WERI-Rb-1 (cell line): ENCODE results near the gene FBXW4.
"Not testable (repeated sequence)": the region's sequence is repeated elsewhere in the genome, so short reads cannot be mapped to it uniquely, and the experiment has no call there.

Experiments used
- DNase-seq: peaks from one replicate; pipeline ENCODE4 v3.0.0-alpha.2; 2020
- H3K27ac ChIP-seq: fragments of 250-450 bp; sonication (Bioruptor Pico); 2 replicates; pipeline ENCODE4 v1.5.1; 2020; ENCODE audit warnings: mild to moderate bottlenecking, moderate library complexity
- H3K27me3 ChIP-seq: fragments of 250-450 bp; sonication (Bioruptor Pico); 2 replicates; pipeline ENCODE4 v1.5.1; 2021; ENCODE audit warnings: mild to moderate bottlenecking, low read depth, moderate library complexity; ENCODE audit not compliant: insufficient read depth, severe bottlenecking
- H3K36me3 ChIP-seq: fragments of 250-450 bp; sonication (Bioruptor Pico); 2 replicates; pipeline ENCODE4 v1.5.1; 2020; ENCODE audit warnings: mild to moderate bottlenecking, moderate library complexity
- H3K4me3 ChIP-seq: 2 replicates; pipeline ENCODE4 v1.5.1; 2011; ENCODE audit warnings: low read depth, mild to moderate bottlenecking, control low read depth, low read length
- H3K9me3 ChIP-seq: fragments of 250-450 bp; sonication (Bioruptor Pico); 2 replicates; pipeline ENCODE4 v1.5.1; 2021; ENCODE audit warnings: mild to moderate bottlenecking, moderate library complexity; ENCODE audit not compliant: severe bottlenecking
- TF ChIP-seq, protein P1 (sequence below): IDR thresholded peaks from 2 replicates; pipeline ENCODE4 v1.5.1; 2011; ENCODE audit warnings: low read depth, mild to moderate bottlenecking, control low read depth, inconsistent platforms, low read length

Gene FBXW4

DNA sequence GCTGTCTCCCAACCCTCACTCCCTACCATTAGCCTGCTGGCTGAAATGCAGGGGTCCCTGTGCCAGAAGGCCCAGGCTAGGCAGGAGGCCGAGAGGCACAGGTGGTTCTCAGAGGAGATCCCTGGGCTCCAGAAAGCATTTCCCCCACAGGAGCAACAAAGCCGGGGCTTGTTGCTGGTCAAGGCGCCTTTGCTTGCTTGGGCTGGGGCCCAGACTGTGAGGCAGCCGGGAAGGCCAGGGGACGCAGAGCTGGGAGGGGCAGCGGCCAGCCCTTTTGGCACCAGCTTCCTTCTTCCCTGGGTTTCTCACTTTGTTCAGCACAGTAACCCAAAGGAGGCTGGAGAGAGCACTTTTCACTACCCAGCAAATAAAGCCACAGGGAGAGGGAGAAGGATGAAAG is 48.6 kb downstream of the FBXW4 start:
- DNase-seq, result no peak
- TF ChIP-seq, protein P1, sequence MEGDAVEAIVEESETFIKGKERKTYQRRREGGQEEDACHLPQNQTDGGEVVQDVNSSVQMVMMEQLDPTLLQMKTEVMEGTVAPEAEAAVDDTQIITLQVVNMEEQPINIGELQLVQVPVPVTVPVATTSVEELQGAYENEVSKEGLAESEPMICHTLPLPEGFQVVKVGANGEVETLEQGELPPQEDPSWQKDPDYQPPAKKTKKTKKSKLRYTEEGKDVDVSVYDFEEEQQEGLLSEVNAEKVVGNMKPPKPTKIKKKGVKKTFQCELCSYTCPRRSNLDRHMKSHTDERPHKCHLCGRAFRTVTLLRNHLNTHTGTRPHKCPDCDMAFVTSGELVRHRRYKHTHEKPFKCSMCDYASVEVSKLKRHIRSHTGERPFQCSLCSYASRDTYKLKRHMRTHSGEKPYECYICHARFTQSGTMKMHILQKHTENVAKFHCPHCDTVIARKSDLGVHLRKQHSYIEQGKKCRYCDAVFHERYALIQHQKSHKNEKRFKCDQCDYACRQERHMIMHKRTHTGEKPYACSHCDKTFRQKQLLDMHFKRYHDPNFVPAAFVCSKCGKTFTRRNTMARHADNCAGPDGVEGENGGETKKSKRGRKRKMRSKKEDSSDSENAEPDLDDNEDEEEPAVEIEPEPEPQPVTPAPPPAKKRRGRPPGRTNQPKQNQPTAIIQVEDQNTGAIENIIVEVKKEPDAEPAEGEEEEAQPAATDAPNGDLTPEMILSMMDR, result no peak
- H3K9me3 ChIP-seq, result no peaks in the 10 kb centered on the region

DNA sequence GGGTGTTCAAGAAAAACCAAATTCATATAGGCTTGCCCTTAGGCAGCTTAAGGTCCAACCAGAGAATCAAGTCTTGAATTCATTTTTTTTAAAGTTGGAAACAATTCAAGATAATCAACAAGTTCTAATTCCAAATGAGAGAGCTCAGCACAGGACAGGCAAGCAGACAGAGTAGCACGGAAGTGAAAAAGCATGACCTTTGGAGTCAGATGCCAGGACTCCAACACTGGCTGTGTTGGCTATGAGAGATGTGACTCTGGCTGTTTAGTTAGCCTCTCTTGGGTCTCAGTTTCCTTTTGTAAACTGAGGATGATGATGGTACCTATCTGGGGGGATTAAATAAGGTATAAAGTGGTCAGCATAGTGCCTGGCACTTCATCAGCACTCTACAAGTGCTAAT is 49.3 kb downstream of the FBXW4 start:
- Histone ChIP-seq H3K9me3 (no peaks in the 10 kb centered on the region), H3K27ac (no peak overlapping the region), H3K27me3 (no peaks in the 10 kb centered on the region), H3K4me3 (no peak overlapping the region), H3K36me3 (no peaks in the 10 kb centered on the region)
- no peak for DNase-seq
- TF ChIP-seq, protein P1, result no peak

More for the DNA sequence above, 48.6 kb downstream of the FBXW4 start:
- H3K27me3 ChIP-seq, result no peaks in the 10 kb centered on the region
- H3K27ac ChIP-seq, result no peak overlapping the region
- H3K4me3 ChIP-seq, result no peak overlapping the region
- H3K36me3 ChIP-seq, result no peaks in the 10 kb centered on the region

DNA sequence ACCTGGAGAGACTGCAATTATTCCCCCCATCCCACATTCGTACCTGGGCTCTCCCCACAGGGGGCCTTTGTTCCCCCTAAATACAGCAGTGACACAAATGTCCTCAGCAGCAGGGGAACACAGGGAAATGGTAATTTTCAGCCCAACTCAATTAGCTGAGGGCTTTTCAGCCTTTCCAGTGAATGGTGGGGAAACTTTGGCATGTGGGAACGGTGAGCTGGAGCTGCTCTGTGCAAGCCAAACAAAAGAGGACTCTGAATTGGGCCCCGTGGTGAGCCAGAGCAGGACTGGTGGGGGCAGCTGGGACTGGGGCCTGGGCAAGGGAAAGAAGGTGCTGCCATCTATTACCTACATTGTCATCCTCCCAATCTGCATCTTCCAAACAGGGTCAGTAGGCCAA is 51.0 kb downstream of the FBXW4 start:
- no peak overlapping the region for H3K27ac ChIP-seq

DNA sequence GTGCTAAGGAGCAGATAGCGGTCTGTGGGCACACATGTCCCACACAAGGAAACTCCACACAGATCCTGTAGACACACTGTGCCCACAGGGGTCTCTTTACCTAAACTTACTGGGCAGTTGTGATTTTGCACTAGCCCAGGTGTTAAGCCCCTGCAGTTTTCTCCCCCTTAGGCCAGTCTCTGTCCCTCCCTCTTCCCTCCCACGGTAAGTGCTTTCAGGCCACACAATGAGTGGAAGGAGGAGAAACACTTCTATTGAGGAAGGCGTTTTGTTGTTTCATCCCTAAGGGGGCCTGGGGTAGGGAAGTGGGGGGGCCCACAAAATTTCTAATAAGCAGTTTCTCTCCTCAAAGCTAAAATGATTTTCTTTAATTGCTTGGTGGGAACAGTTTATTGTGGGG is 51.4 kb downstream of the FBXW4 start:
- H3K9me3 ChIP-seq, result no peaks in the 10 kb centered on the region
- H3K4me3 ChIP-seq, result no peak overlapping the region
- TF ChIP-seq, protein P1, result no peak
- no peak overlapping the region for H3K27ac ChIP-seq
- no peak for DNase-seq
- H3K27me3 ChIP-seq, result no peaks in the 10 kb centered on the region
- H3K36me3 ChIP-seq, result no peaks in the 10 kb centered on the region

More for the DNA sequence above, 51.0 kb downstream of the FBXW4 start:
- TF ChIP-seq, protein P1, result no peak
- Histone ChIP-seq H3K27me3 (no peaks in the 10 kb centered on the region), H3K4me3 (no peak overlapping the region), H3K9me3 (no peaks in the 10 kb centered on the region), H3K36me3 (no peaks in the 10 kb centered on the region)
- no peak for DNase-seq

DNA sequence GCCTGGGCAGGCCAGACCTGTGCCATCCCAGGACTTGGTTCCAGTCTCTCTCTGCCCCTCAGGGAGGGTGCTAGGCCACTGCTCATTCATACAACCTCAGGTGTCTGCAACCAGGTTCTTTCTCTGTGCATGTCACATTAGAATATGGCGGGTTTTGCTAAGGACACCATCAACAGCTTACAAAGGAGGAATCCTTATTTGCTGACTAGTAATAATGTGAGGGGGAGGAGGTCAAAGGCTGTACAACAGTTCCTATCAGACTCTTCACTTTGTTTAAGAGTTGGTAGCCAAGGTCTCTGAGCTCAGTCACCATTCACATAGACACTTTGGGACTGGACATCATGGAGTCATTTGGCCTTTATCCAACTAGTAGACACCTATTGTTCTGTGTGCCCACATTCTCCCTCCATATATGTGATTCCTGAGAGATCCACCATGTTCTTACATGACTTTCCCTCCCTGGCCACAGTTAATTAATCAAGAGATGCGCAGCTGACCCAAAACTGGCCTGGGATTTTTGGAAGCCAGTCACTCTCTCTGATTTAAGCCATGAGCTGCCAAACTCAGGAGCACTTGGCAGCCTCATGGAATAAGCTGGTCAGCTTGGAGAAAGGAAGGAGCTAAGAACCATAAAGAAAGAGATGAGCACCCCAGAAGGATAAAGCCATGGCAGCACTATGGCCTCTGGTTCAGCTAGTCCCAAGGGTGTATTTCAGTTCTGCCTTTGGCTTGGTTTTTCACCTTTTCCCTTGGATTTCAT is 55.6 kb downstream of the FBXW4 start:
- no peaks in the 10 kb centered on the region for H3K36me3 ChIP-seq
- DNase-seq, result no peak
- no peaks in the 10 kb centered on the region for H3K9me3 ChIP-seq
- TF ChIP-seq, protein P1, result no peak
- H3K27ac ChIP-seq, result no peak overlapping the region
- H3K4me3 ChIP-seq, result no peak overlapping the region
- H3K27me3 ChIP-seq, result no peaks in the 10 kb centered on the region

DNA sequence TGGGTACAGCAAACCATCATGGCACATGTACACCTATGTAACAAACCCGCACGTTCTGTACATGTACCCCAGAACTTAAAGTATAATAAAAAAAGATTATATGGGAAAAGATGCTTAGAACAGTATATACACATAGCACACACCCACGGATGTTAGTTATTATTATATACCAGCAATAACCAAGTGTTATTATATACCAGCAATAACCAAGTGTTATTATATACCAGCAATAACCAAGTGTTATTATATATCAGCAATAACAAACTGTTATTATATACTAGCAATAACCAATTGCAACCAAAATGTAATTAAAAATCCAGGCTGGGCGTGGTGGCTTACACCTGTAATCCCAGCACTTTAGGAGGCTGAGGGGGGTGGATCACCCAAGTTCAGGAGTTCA is 61.5 kb downstream of the FBXW4 start:
- not testable (repeated sequence) for H3K36me3 ChIP-seq, H3K4me3 ChIP-seq, DNase-seq, H3K9me3 ChIP-seq, H3K27me3 ChIP-seq, H3K27ac ChIP-seq
